Pancreas (tissue), 10 donors: ENCODE measurements around the gene SP3. TPM values are rescaled to one million over a fixed set of nuclear protein-coding genes. Genes with fewer than 3 reads are reported as not detected.

Source experiments
- ATAC-seq, 4 donors: fragments of 200-7000 bp; cut with Tn5 transposase; one replicate each; pipeline versions ENCODE4 v1.8.0 to v1.9.1; 2020; ENCODE audit warnings: mild to moderate bottlenecking in 4 of 4, moderate library complexity in 4 of 4
- DNase-seq, 6 donors: peaks; one replicate each; pipeline ENCODE4 v3.0.0-alpha.2; 2020
- FAIRE-seq: peaks from 2 replicates; lab custom pipeline; 2012; peaks lifted over from hg19 to GRCh38; lab: Jason Lieb, UNC
- H3K27ac ChIP-seq, 4 donors: fragments of 200-600 bp; sonication (generic); 1 replicate in 3 of 4; 2 replicates in 1 of 4; pipeline versions ENCODE4 v1.5.0 to v1.8.0; 2020
- H3K27me3 ChIP-seq, 4 donors: fragments of 200-600 bp; one replicate each; pipeline ENCODE4 v1.8.0; 2021
- H3K36me3 ChIP-seq, 3 donors: fragments of 200-600 bp; sonication (generic) in 1 of 3; one replicate each; pipeline versions ENCODE4 v1.5.0 to v1.8.0; 2020 to 2021
- H3K4me1 ChIP-seq, 3 donors: fragments of 200-600 bp; one replicate each; pipeline ENCODE4 v1.8.0; 2021
- H3K4me3 ChIP-seq, 4 donors: fragments of 200-600 bp; sonication (generic) in 2 of 4; one replicate each; pipeline versions ENCODE4 v1.5.0 to v1.8.0; 2020 to 2021
- H3K9me3 ChIP-seq, 4 donors: fragments of 200-600 bp; one replicate each; pipeline ENCODE4 v1.8.0; 2021
- WGBS, 2 donors: extraction: QIAGEN DNeasy Blood & Tissue Kit; methylation state at CpG; one replicate each; pipeline ENCODE4 v1.1.7; 2013; 5-methylcytosine and 5-hydroxymethylcytosine counted together
- intact Hi-C, 3 donors: fragments of 100-400 bp; cut with DNase I; formaldehyde crosslinking; loops; one replicate each; pipeline versions ENCODE4 v1.11.1 to v1.14.2; 2022
- polyA plus RNA-seq, 2 donors: library from polyadenylated mRNA; stranded (reverse); fragments of 200-250 nt; gene quantifications; one replicate each; pipeline ENCODE4 v1.2.3, GENCODE V29; 2013
- total RNA-seq, 6 donors: library from RNA; stranded (reverse); fragmentation: NEBNext Ultra II Directional in 4 of 6; extraction: Animal tissue kit (Norgen Biotek cat#: 25700) in 4 of 6; gene quantifications; one replicate each; pipeline versions ENCODE4 v1.2.1 to v1.2.4, GENCODE V29; 2021 to 2023
- TF ChIP-seq, protein P1 (sequence below), 4 donors: fragments of 200-600 bp; sonication (generic) in 3 of 4; IDR thresholded peaks; one replicate each; pipeline versions ENCODE4 v1.5.0 to v1.8.0; 2021; ENCODE audit warnings: antibody characterized with exemption in 4 of 4
- donor health status: healthy with polysubstance abuse.
- donor health status: DM: no; HTN: no; CAD: no; lungs with moderate emphysema.
- donor health status: DM: no; HTN: no; CAD: no.
- donor health status: control.
- donor health status: control.
- donor health status: Bipolar disorder and iron deficiency.
- donor health status: DM: yes; HTN: yes; CAD: no.
- donor health status: DM: no; HTN: no; CAD: no.
- donor health status: DM: no; HTN: no; CAD: no.
- donor health status: DM: yes; HTN: yes; CAD: no.

The SP3 gene
- total and polyA plus RNA-seq, 8 donors = 5.6 to 48.0 (median 27.6) TPM

DNA sequence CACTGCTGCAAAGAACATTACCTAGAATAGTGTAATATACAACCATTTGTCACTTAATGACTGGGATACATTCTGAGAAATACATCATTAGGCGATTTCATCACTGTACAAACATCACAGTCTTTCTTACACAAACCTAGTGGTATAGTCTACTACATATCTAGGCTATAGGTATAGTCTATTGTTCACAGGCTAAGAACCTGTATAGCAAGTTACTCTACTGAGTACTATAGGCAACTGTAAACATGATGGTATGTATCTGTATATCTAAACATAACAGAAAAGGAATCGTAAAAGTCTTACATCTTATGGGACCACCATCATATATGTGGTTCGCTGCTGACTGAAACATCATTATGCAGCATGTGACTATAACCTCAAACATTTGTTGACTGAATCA lies 21.4 kb downstream of the SP3 start:
- 88 to 91% methylated on average over 3 of the region's 3 CpGs for WGBS, 2 donors
- H3K4me3 ChIP-seq = no peak overlapping the region
- TF ChIP-seq, protein P1, sequence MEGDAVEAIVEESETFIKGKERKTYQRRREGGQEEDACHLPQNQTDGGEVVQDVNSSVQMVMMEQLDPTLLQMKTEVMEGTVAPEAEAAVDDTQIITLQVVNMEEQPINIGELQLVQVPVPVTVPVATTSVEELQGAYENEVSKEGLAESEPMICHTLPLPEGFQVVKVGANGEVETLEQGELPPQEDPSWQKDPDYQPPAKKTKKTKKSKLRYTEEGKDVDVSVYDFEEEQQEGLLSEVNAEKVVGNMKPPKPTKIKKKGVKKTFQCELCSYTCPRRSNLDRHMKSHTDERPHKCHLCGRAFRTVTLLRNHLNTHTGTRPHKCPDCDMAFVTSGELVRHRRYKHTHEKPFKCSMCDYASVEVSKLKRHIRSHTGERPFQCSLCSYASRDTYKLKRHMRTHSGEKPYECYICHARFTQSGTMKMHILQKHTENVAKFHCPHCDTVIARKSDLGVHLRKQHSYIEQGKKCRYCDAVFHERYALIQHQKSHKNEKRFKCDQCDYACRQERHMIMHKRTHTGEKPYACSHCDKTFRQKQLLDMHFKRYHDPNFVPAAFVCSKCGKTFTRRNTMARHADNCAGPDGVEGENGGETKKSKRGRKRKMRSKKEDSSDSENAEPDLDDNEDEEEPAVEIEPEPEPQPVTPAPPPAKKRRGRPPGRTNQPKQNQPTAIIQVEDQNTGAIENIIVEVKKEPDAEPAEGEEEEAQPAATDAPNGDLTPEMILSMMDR (IDR thresholded peaks at IDR 0.05) = no peak
- no peaks in the 10 kb centered on the region for H3K27me3 ChIP-seq
- DNase-seq (no peak), FAIRE-seq (no peak), ATAC-seq (no peak)
- H3K27ac ChIP-seq = no peak overlapping the region
- H3K36me3 ChIP-seq = no peaks in the 10 kb centered on the region
- H3K4me1 ChIP-seq = peaks cover 7 to 17% (median 9%) of the 10 kb centered on the region in 3 donors
- intact Hi-C loops = no loop called here
- H3K9me3 ChIP-seq = no peaks in the 10 kb centered on the region

DNA sequence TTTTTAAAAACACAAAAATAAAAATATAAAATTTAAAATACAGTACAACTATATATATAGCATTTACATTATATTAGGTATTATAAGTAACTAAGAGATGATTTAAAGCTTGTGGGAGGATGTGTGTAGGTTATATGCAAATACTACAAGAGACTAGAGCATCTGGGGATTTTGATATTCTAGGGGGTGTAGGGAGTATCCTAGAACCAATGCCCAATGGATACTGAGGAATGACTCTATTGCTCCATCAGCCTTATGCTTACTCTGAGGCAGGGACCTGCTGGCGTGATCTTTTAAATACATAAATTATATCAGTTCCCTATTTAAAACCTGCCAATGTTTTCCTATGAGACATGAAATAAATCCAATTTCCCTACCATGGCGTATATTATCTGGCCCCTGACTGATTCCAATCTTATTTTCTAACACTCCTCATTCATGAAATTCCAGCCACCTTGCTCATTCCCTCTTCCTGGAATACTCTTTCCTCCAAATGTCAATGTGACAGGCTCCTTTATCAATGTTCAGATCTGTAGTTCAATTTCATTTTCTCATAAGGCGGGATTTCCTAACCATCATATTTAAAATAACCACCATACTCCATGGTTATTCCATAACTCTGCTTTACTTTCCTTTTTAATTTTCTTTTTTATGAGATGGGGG lies 22.2 kb downstream of the SP3 start:
- Histone ChIP-seq H3K4me1 (peaks cover 7 to 18% (median 9%) of the 10 kb centered on the region in 3 donors), H3K36me3 (no peaks in the 10 kb centered on the region), H3K27ac (no peak overlapping the region), H3K27me3 (no peaks in the 10 kb centered on the region), H3K9me3 (no peaks in the 10 kb centered on the region), H3K4me3 (no peak overlapping the region)
- no peak for ATAC-seq
- no peak for DNase-seq
- intact Hi-C loops = no loop called here
- WGBS, 2 donors = 91 to 94% methylated on average over 3 of the region's 3 CpGs
- no peak for FAIRE-seq
- TF ChIP-seq, protein P1 (IDR thresholded peaks at IDR 0.05) = no peak

DNA sequence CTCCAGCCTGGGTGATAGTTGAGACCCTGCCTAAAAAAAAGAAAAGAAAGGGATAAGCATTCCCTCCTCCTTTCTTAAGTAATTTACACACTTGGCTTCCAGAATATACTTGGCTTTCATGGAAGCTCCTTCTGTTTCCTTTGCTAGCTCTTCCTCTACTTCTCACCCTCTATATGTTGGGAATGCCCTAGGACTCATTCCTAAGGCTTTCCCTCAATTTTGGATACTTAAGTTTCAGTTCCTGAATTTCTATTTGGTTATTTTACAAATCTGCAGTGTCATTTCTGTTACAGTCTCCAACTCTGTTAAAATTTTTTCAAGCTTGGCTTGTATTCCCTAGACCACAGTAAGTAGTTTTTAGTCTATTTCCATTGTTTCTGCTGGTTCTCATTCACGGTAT lies 23.6 kb downstream of the SP3 start:
- TF ChIP-seq, protein P1 (IDR thresholded peaks at IDR 0.05) = no peak

DNA sequence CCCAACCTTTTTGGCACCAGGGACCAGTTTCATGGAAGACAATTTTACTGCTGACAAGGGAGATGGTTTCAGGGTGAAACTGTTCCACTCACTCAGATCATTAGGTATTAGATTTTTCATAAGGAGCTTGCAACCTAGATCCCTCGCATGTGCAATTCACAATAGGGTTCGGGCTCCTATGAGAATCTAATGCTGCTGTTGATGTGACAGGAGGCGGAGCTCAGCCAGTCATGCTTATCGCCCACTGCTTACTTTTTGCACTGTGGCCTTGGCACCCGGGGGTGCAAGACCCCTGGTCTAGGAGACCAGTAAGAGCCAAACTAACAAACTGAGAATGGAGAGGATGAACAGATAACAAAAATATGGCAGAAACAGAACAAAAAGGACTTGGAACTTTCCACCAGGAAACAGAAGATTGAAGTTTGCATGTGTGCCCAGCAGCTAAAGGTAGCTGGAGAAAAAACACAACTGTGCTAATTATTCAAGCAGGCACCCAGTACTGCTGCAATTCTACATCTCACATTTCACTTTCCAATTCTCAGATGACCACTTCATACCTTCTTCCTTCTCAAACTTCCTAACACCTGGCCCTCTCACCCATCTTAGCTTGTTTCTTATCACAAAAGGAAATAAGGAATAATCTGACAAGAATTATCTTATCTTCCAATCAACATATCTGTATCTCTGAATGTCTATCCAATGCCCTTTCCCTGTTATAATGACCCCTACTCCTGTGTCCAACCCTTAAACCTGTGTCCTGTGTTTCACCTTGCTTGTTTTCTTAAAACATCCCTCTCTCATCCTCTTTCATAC lies 24.8 kb downstream of the SP3 start:
- Histone ChIP-seq H3K4me3 (no peak overlapping the region), H3K36me3 (no peaks in the 10 kb centered on the region), H3K27me3 (no peaks in the 10 kb centered on the region), H3K27ac (no peak overlapping the region), H3K9me3 (no peaks in the 10 kb centered on the region), H3K4me1 (peaks cover 7 to 30% (median 9%) of the 10 kb centered on the region in 3 donors)
- DNase-seq (no peak), FAIRE-seq (no peak), ATAC-seq (peak in 3 of 4 donors; percentile 32 to 65 (median 57))
- intact Hi-C loops = no loop called here
- WGBS, 2 donors = 39 to 46% methylated on average over 5 of the region's 5 CpGs
- TF ChIP-seq, protein P1 (IDR thresholded peaks at IDR 0.05) = no peak

More for the DNA sequence above, 23.6 kb downstream of the SP3 start:
- H3K4me1 ChIP-seq = peaks cover 7 to 28% (median 9%) of the 10 kb centered on the region in 3 donors
- no peaks in the 10 kb centered on the region for H3K27me3 ChIP-seq
- DNase-seq (no peak), ATAC-seq (no peak), FAIRE-seq (no peak)
- H3K9me3 ChIP-seq = no peaks in the 10 kb centered on the region
- H3K4me3 ChIP-seq = no peak overlapping the region
- H3K36me3 ChIP-seq = no peaks in the 10 kb centered on the region
- WGBS, 2 donors = 92 to 100% methylated on average over 1 of the region's 1 CpG
- intact Hi-C loops = no loop called here
- H3K27ac ChIP-seq = no peak overlapping the region
